ENCODE results near the gene CPSF4. TPM values are rescaled to one million over a fixed set of nuclear protein-coding genes. Genes with fewer than 3 reads are reported as not detected.

CPSF4 gene
- total RNA-seq, 1 donor from 2014 or later, result 60.9 TPM

DNA sequence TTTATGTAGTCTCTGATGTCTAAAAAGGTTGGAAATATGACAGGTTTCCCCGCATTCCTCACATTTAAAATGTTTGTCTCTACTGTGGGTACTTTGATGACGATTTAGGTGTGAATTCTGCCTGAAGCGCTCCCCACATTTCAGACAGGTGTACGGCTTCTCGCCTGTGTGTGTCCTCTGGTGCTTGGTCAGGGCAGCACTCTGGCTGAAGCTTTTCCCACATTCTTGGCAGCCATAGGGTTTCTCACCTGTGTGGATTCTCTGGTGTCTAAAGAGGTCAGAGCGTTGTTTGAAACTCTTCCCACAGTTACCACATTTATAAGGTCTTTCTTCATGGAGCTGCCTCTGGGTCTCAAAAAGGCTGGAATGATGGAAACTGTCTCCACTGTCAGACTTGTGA is 55.1 kb downstream of the CPSF4 start:
- no peak for ATAC-seq (ENCODE audit: low read depth)
- TF ChIP-seq, protein P1, sequence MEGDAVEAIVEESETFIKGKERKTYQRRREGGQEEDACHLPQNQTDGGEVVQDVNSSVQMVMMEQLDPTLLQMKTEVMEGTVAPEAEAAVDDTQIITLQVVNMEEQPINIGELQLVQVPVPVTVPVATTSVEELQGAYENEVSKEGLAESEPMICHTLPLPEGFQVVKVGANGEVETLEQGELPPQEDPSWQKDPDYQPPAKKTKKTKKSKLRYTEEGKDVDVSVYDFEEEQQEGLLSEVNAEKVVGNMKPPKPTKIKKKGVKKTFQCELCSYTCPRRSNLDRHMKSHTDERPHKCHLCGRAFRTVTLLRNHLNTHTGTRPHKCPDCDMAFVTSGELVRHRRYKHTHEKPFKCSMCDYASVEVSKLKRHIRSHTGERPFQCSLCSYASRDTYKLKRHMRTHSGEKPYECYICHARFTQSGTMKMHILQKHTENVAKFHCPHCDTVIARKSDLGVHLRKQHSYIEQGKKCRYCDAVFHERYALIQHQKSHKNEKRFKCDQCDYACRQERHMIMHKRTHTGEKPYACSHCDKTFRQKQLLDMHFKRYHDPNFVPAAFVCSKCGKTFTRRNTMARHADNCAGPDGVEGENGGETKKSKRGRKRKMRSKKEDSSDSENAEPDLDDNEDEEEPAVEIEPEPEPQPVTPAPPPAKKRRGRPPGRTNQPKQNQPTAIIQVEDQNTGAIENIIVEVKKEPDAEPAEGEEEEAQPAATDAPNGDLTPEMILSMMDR (IDR thresholded peaks at IDR 0.05), result no peak
- H3K4me3 Mint-ChIP-seq, result no peak overlapping the region
- H3K27ac Mint-ChIP-seq, result no peak overlapping the region
- no peak for DNase-seq
- ChIA-PET POLR2A (no interaction called here), CTCF (no interaction called here)
- H3K4me1 Mint-ChIP-seq, result peaks cover 17% of the 10 kb centered on the region
- intact Hi-C loops (cut with micrococcal nuclease), result no loop called here
- no peaks in the 10 kb centered on the region for H3K27me3 Mint-ChIP-seq
- peaks cover 7% of the 10 kb centered on the region for H3K9me3 Mint-ChIP-seq
- peaks cover 69% of the 10 kb centered on the region for H3K36me3 Mint-ChIP-seq (ENCODE audit: low read depth)

DNA sequence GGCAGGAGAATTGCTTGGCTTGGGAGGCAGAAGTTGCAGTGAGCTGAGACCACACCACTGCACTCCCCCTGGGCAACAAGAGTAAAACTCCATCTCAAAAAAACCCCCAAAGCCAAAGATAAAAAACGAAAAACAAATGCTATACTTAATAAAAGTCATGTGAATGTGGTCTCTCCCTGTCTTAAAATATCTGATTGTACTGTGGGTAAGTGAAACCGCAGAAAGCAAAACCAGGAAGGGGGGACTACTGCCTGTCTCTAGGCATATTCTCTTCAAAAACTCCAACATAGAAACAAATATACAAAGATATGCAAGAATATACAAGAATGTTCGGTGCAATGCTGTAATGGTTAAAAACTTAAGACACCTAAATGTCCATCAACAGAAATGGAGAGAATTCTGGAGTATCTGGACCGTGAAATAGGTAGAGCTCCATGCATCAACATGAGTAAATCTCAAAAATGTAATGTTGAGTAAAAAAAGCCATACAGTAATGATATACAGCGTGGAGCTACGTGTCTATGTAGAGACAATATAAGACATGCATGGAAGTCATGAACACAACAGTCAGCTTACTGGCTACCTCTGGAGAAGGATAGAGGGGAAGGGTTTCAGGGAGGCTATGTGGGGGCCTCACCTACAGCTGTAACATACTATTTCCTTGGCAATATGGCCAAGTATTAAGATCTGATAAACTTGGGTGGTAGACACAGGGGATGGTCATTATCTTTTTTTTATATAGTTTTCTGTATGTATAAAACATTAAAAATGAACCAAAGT is 59.2 kb downstream of the CPSF4 start:
- Mint-ChIP-seq H3K27ac (peak overlapping the region; percentile 25), H3K27me3 (no peaks in the 10 kb centered on the region), H3K9me3 (peaks cover 7% of the 10 kb centered on the region), H3K4me3 (peak overlapping the region; percentile 99), H3K36me3 (ENCODE audit: low read depth) (peaks cover 59% of the 10 kb centered on the region), H3K4me1 (peaks cover 39% of the 10 kb centered on the region)
- intact Hi-C loops (cut with micrococcal nuclease), result no loop called here
- DNase-seq (no peak), ATAC-seq (ENCODE audit: low read depth) (no peak)
- TF ChIP-seq, protein P1 (IDR thresholded peaks at IDR 0.05), result no peak
- POLR2A ChIA-PET, result interaction anchor here (0.6 to 3.2 kb wide), 6 partner anchors 12 to 1719 kb away, joined by 3 to 21 read pairs (median 3); partner anchors contain the start of genes FAM200A and ZNF789
- CTCF ChIA-PET, result interaction anchor here (0.7 kb wide), 1 partner anchor 910 kb away, joined by 3 read pairs; no protein-coding TSS in a partner anchor

DNA sequence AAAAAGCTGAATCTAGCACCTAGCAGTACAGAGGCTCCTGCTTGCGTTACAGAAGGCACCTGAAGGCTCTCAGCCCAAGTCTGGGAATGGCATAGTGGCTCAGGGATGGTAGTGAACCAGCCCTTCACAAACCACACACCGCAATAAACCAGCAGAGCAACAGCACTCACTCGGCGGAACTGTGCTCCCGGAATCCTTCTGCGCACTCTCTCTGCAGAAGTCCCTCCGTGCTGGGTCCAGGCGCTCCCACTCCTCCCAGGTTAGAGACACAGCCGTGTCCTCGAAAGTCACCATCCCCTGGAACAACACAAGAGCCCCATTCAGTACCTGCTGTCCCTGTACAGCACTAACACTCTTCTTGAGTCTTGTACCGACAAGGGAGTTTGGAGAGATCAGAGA is 59.8 kb downstream of the CPSF4 start:
- Mint-ChIP-seq H3K9me3 (peaks cover 5% of the 10 kb centered on the region), H3K27me3 (no peaks in the 10 kb centered on the region), H3K4me1 (peaks cover 40% of the 10 kb centered on the region), H3K36me3 (ENCODE audit: low read depth) (peaks cover 53% of the 10 kb centered on the region), H3K27ac (peak overlapping the region; percentile 99), H3K4me3 (peak overlapping the region; percentile 99)
- DNase-seq (no peak), ATAC-seq (ENCODE audit: low read depth) (no peak)
- ChIA-PET CTCF (no interaction called here), POLR2A (interaction anchor here (0.8 to 3.2 kb wide), 3 partner anchors 25 to 54 kb away, joined by 3 to 21 read pairs (median 6); partner anchors contain the start of genes FAM200A and ZNF789)
- TF ChIP-seq, protein P1 (IDR thresholded peaks at IDR 0.05), result no peak
- intact Hi-C loops (cut with micrococcal nuclease), result no loop called here

DNA sequence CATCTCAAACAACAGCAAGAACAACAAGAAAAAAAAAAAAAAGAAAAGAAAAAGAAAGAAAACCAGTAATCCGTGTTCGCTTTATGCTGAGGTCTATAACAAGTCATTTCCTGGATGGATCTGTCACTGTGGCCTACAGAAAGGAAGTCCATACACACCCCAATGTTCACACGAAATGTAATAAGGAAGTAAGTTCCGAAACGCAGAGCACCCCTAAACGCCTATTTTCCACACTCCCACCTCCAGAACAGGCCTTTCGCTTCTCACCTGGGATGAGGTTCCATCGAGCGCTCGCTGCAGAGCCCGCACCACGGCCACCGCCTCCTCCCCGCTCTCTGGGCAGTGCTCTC is 60.6 kb downstream of the CPSF4 start:
- TF ChIP-seq, protein P1 (IDR thresholded peaks at IDR 0.05), result no peak
- peak; percentile 29 for ATAC-seq (ENCODE audit: low read depth)
- intact Hi-C loops (cut with micrococcal nuclease), result no loop called here
- peak overlapping the region; percentile 99 for H3K27ac Mint-ChIP-seq
- DNase-seq, result no peak
- ChIA-PET CTCF (no interaction called here), POLR2A (interaction anchor here (0.7 to 3.3 kb wide), 18 partner anchors 8 to 930 kb away, joined by 3 to 49 read pairs (median 5); partner anchors contain the start of genes BUD31, CPSF4, FAM200A and MEPCE)
- peak overlapping the region; percentile 99 for H3K4me3 Mint-ChIP-seq
- no peaks in the 10 kb centered on the region for H3K9me3 Mint-ChIP-seq
- H3K4me1 Mint-ChIP-seq, result peaks cover 44% of the 10 kb centered on the region
- H3K27me3 Mint-ChIP-seq, result no peaks in the 10 kb centered on the region
- H3K36me3 Mint-ChIP-seq (ENCODE audit: low read depth), result peaks cover 45% of the 10 kb centered on the region

All from activated B cell treated with CpG ODN at 0.5 μM for 24 hours (primary cell).